Lung (tissue), 12 donors: ENCODE results near the gene KCNG2. TPM values are rescaled to one million over a fixed set of nuclear protein-coding genes. Genes with fewer than 3 reads are reported as not detected.

Experiments
- ATAC-seq: fragments of 200-7000 bp; cut with Tn5 transposase; one replicate; pipeline ENCODE4 v1.9.1; 2020; ENCODE audit warnings: moderate number of reproducible peaks; ENCODE audit not compliant: insufficient read depth, low FRiP score
- DNase-seq, 3 donors: peaks; one replicate each; pipeline ENCODE4 v3.0.0-alpha.2; 2013 to 2017
- H3K27ac ChIP-seq, 2 donors: one replicate each; pipeline ENCODE4 v1.5.1; 2013; ENCODE audit warnings: mild to moderate bottlenecking in 2 of 2, moderate library complexity in 2 of 2, control low read depth in 1 of 2, inconsistent platforms in 1 of 2, low read depth in 1 of 2, low read length in 1 of 2
- H3K27me3 ChIP-seq, 3 donors: one replicate each; pipeline ENCODE4 v1.5.1; 2013; ENCODE audit warnings: low read length in 2 of 3; ENCODE audit not compliant: control insufficient read depth in 3 of 3, insufficient read depth in 3 of 3
- H3K36me3 ChIP-seq, 4 donors: one replicate each; pipeline ENCODE4 v1.5.1; 2013; ENCODE audit warnings: low read length in 4 of 4, mild to moderate bottlenecking in 1 of 4, moderate library complexity in 1 of 4; ENCODE audit not compliant: control insufficient read depth in 4 of 4, insufficient read depth in 4 of 4
- H3K4me1 ChIP-seq, 5 donors: one replicate each; pipeline ENCODE4 v1.5.1; 2013; ENCODE audit warnings: low read length in 5 of 5, mild to moderate bottlenecking in 2 of 5, moderate library complexity in 1 of 5; ENCODE audit not compliant: control insufficient read depth in 5 of 5, insufficient read depth in 5 of 5
- H3K4me3 ChIP-seq: one replicate; pipeline ENCODE4 v1.5.1; 2013; ENCODE audit warnings: mild to moderate bottlenecking, control low read depth, moderate library complexity
- H3K9ac ChIP-seq, 2 donors: one replicate each; pipeline ENCODE4 v1.5.1; 2013; ENCODE audit warnings: low read length in 2 of 2, control low read depth in 1 of 2; ENCODE audit not compliant: insufficient read depth in 1 of 2
- H3K9me3 ChIP-seq, 4 donors: one replicate each; pipeline ENCODE4 v1.5.1; 2013; ENCODE audit warnings: low read length in 3 of 4, mild to moderate bottlenecking in 1 of 4, moderate library complexity in 1 of 4; ENCODE audit not compliant: control insufficient read depth in 4 of 4, insufficient read depth in 3 of 4
- CTCF ChIP-seq: IDR thresholded peaks from 2 replicates; pipeline ENCODE4 v1.5.1; 2012; ENCODE audit warnings: mild to moderate bottlenecking; ENCODE audit errors: control extremely low read depth, extremely low read depth
- WGBS, 2 donors: extraction: QIAGEN DNeasy Blood & Tissue Kit; methylation state at CpG; one replicate each; pipeline ENCODE4 v1.1.7; 2013; 5-methylcytosine and 5-hydroxymethylcytosine counted together
- polyA plus RNA-seq, 2 donors: library from polyadenylated mRNA; stranded (reverse); fragments of 200-250 nt; gene quantifications; one replicate each; pipeline ENCODE4 v1.2.1, GENCODE V29; 2013
- total RNA-seq, 2 donors: library from RNA; depleted of rRNA in 1 of 2; stranded (reverse); fragments of >200 nt in 1 of 2; gene quantifications; one replicate each; pipeline ENCODE4 v1.2.1, GENCODE V29; 2014 to 2021
- donor health status: control.
- donor health status: control.
- donor health status: Bipolar disorder and iron deficiency.
- donor health status: healthy.
- donor health status: DM: yes; HTN: yes; CAD: no.

The KCNG2 gene
- total and polyA plus RNA-seq, 4 donors = 0.16 to 1.8 (median 1.2) TPM

GRCh38 chr18:79869591-79870300, 72.0 kb downstream of the KCNG2 start:
- TF ChIP-seq CTCF = no peak
- 88 to 89% methylated on average over 32 of the region's 32 CpGs for WGBS, 2 donors

DNA sequence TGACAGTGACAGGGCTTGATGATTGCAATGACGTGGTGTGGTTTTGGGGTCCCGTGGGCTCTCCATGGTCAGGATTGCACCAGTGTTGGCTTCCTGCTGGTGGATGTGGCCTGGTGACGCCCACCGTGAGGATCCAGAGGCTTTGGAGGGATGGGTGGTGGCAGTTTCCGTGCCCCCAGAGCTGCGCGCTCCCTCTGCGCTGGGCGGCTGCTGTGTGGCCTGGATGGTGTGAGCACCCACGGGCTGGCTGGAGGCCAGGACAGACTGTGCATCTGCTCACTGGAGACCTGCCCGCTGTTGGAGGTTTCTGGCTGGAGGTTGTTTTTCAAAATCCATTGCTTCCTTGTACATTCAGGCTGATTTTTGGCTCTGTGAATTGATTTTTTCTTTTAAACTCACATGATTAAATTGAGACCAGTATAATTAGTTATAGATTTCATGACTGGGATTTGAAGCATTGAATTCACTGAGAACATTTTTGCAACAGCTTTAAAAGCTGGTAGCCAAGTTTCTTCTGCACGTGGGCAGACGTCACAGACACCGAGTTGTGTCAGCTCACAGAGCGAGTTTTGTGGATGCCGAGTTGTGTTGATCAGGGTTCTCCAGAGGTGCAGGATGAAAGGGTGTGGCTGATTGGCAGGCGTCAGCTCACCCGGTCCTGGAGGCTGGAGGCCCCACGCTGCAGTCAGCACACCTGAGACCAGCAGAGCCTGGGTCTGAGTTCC, 72.7 kb downstream of the KCNG2 start:
- Histone ChIP-seq H3K9ac (no peak overlapping the region), H3K27ac (no peak overlapping the region), H3K4me3 (no peak overlapping the region), H3K4me1 (no peaks in the 10 kb centered on the region), H3K36me3 (no peaks in the 10 kb centered on the region), H3K9me3 (peaks cover 0 to 6% (median 0%) of the 10 kb centered on the region in 4 donors), H3K27me3 (no peaks in the 10 kb centered on the region)
- ATAC-seq = no peak
- 54 to 77% methylated on average over 19 of the region's 19 CpGs for WGBS, 2 donors
- no peak for DNase-seq
- TF ChIP-seq CTCF = no peak

More at GRCh38 chr18:79869591-79870300, 72.0 kb downstream of the KCNG2 start:
- H3K9me3 ChIP-seq = peaks cover 0 to 6% (median 0%) of the 10 kb centered on the region in 4 donors
- no peak overlapping the region for H3K9ac ChIP-seq
- H3K36me3 ChIP-seq = no peaks in the 10 kb centered on the region
- ATAC-seq (no peak), DNase-seq (no peak)
- no peak overlapping the region for H3K4me3 ChIP-seq
- H3K4me1 ChIP-seq = no peaks in the 10 kb centered on the region
- H3K27me3 ChIP-seq = no peaks in the 10 kb centered on the region
- no peak overlapping the region for H3K27ac ChIP-seq

- Histone ChIP-seq H3K4me3 (no peak overlapping the region), H3K4me1 (no peaks in the 10 kb centered on the region), H3K9me3 (peaks cover 0 to 6% (median 0%) of the 10 kb centered on the region in 4 donors), H3K9ac (no peak overlapping the region), H3K27me3 (no peaks in the 10 kb centered on the region), H3K27ac (no peak overlapping the region), H3K36me3 (no peaks in the 10 kb centered on the region)
- TF ChIP-seq CTCF = no peak
- DNase-seq (no peak), ATAC-seq (no peak)
- WGBS, 2 donors = 86 to 93% methylated on average over 17 of the region's 17 CpGs
Observed at GRCh38 chr18:79871026-79871390, 73.3 kb downstream of the KCNG2 start.
